ENCODE measurements around the gene SYNM.
"Not testable (repeated sequence)": the region's sequence is repeated elsewhere in the genome, so short reads cannot be mapped to it uniquely, and the experiment has no call there.

Gene SYNM

GRCh38 chr15:99062226-99062625, 42.7 kb upstream of the SYNM start:
- no peak for DNase-seq (ENCODE audit: low read depth in 2 of 2)
- no peak overlapping the region for H3K4me3 ChIP-seq (replicated peaks in 1 of 2; ENCODE audit: low read depth in 2 of 2, low read length in 2 of 2)
- TF ChIP-seq CTCF (IDR thresholded peaks at IDR 0.05; ENCODE audit: low read depth, low read length) = no peak

DNA sequence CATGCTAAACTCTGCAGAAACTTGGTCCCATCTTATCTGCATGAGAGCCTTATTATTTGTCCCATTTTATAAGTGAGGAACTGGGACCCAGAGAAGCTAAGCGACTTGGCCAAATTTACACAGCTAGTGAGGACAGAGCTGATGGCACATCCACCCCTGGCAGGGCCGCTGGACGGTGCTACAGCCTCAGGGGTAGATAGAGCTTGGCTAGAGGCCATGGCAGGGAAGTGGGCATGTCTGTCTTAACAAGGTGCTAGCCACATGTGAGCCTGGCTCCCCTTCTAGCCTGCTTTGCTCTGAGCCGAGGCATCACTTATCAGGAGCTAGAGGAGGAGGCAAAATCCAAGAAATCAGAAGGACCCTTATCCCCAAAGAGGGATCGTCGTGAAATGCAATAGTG, 36.7 kb upstream of the SYNM start:
- TF ChIP-seq CTCF (IDR thresholded peaks at IDR 0.05; ENCODE audit: low read depth, low read length) = no peak
- DNase-seq (ENCODE audit: low read depth in 2 of 2) = no peak
- H3K4me3 ChIP-seq (replicated peaks in 1 of 2; ENCODE audit: low read depth in 2 of 2, low read length in 2 of 2) = no peak overlapping the region

GRCh38 chr15:99070208-99070607, 34.7 kb upstream of the SYNM start:
- no peak for TF ChIP-seq CTCF (IDR thresholded peaks at IDR 0.05; ENCODE audit: low read depth, low read length)
- no peak overlapping the region for H3K4me3 ChIP-seq (replicated peaks in 1 of 2; ENCODE audit: low read depth in 2 of 2, low read length in 2 of 2)
- DNase-seq (ENCODE audit: low read depth in 2 of 2) = no peak

GRCh38 chr15:99071091-99071680, 33.7 kb upstream of the SYNM start:
- no peak overlapping the region for H3K4me3 ChIP-seq (replicated peaks in 1 of 2; ENCODE audit: low read depth in 2 of 2, low read length in 2 of 2)
- no peak for DNase-seq (ENCODE audit: low read depth in 2 of 2)
- no peak for TF ChIP-seq CTCF (IDR thresholded peaks at IDR 0.05; ENCODE audit: low read depth, low read length)

DNA sequence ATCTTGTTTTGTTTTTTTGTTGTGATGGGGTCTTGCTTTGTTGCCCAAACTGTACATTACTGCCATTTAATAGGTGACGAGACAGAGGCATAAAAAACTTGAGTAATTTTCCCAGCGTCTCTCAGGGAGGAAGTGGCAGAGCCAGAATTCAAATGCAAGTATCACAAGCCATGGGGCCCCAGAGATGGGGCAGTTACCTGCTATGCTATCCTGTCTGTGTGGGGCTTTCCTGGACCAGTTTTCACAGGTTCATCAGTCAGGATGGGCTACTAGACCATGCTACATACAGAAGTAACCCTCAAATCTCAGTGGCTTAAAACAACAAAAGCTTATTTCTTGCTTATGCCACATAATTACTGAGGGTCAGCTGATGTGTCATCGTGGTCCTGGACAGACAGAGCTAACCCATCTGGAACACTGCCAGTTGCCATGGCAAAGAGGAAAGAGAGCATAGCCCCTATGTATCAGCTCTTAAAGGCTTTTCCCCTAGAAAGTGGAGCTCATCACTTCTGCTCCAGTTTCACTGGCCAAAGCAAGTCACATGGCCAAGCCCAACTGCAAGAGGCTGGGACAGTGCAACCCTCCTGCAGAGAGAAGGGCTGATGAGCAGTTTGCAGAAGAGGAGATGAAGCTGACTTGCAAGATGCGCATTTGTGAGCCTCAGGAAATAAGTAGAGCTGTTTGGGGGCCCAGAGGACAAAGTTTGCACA, 31.7 kb upstream of the SYNM start:
- no peak for DNase-seq (ENCODE audit: low read depth in 2 of 2)
- no peak overlapping the region for H3K4me3 ChIP-seq (replicated peaks in 1 of 2; ENCODE audit: low read depth in 2 of 2, low read length in 2 of 2)
- TF ChIP-seq CTCF (IDR thresholded peaks at IDR 0.05; ENCODE audit: low read depth, low read length) = no peak

DNA sequence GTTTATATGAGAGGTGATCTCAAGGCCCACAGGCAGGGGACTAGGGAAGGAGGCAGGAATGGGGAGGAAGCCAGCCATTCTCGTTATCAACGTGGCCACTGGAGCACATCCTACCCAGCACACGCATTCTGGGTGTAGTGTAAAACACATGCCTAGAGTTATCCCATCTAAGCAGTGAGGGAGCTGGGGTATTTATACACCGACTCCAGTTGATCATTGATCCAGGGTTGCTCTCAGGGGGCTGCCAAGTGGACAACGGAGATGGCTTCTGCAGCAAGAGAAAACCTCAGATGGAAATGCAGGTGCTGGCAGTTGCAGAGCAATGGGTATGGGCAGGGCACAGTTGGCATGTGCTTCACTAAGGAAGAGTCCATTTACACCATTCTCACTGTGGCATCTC, 30.4 kb upstream of the SYNM start:
- DNase-seq (ENCODE audit: low read depth in 2 of 2) = no peak
- no peak overlapping the region for H3K4me3 ChIP-seq (replicated peaks in 1 of 2; ENCODE audit: low read depth in 2 of 2, low read length in 2 of 2)
- TF ChIP-seq CTCF (IDR thresholded peaks at IDR 0.05; ENCODE audit: low read depth, low read length) = no peak

- DNase-seq (ENCODE audit: low read depth in 2 of 2); H3K4me3 ChIP-seq (replicated peaks in 1 of 2; ENCODE audit: low read depth in 2 of 2, low read length in 2 of 2): not testable (repeated sequence)
These were observed 29.7 kb upstream of the SYNM start for GRCh38 chr15:99075059-99075652.

Data from cardiac fibroblast (primary cell).